ENCODE data around the gene SPEF2. TPM values are rescaled to one million over a fixed set of nuclear protein-coding genes. Genes with fewer than 3 reads are reported as not detected.

The SPEF2 gene
- total RNA-seq, 1 donor from 2014 or later, result 2.7 TPM

DNA sequence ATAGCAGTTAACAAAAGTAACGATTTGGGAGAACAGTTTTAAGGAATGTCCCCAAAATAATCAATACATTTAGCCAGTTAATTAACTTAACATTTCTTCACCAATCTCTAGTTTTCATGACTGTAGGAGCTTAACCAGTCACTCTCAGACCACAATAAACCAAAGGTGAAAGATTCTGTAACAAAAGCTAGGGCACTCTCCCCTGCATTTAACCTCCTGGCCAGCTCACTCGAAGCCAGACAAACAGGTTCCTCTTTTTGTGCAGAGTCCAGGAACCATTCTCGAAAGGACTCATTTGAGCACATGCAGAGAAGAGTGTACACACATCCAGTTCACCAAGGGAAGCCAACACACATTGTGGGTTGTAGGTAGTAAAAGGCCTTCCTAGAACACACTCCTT is 245.5 kb downstream of the SPEF2 start:
- intact Hi-C loops (cut with micrococcal nuclease), result no loop called here
- Histone ChIP-seq H3K9me3 (replicated peaks) (peaks cover 3% of the 10 kb centered on the region), H3K36me3 (no peaks in the 10 kb centered on the region), H3K27me3 (ENCODE audit: low read depth) (no peaks in the 10 kb centered on the region), H3K27ac (replicated peaks) (no peak overlapping the region), H3K4me3 (no peak overlapping the region), H3K4me1 (no peaks in the 10 kb centered on the region)
- TF ChIP-seq, protein P1, sequence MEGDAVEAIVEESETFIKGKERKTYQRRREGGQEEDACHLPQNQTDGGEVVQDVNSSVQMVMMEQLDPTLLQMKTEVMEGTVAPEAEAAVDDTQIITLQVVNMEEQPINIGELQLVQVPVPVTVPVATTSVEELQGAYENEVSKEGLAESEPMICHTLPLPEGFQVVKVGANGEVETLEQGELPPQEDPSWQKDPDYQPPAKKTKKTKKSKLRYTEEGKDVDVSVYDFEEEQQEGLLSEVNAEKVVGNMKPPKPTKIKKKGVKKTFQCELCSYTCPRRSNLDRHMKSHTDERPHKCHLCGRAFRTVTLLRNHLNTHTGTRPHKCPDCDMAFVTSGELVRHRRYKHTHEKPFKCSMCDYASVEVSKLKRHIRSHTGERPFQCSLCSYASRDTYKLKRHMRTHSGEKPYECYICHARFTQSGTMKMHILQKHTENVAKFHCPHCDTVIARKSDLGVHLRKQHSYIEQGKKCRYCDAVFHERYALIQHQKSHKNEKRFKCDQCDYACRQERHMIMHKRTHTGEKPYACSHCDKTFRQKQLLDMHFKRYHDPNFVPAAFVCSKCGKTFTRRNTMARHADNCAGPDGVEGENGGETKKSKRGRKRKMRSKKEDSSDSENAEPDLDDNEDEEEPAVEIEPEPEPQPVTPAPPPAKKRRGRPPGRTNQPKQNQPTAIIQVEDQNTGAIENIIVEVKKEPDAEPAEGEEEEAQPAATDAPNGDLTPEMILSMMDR (IDR thresholded peaks at IDR 0.05; ENCODE audit: borderline replicate concordance), result no peak
- DNase-seq, result no peak

Other genes starting within 250 kb of the SPEF2 start
- 0.66 TPM for gene IL7R, start 239.0 kb downstream of the SPEF2 start, total RNA-seq